H1 (cell line): ENCODE measurements around the gene CTPS1. TPM values are rescaled to one million over a fixed set of nuclear protein-coding genes. Genes with fewer than 3 reads are reported as not detected.

Experiments used
- CTCF ChIA-PET: fragments of 300-600 bp; sonication (Branson Sonifier 250); formaldehyde crosslinking; loops from one replicate; lab custom pipeline; 2021; ENCODE audit not compliant: partially characterized antibody; lab: Charles Lee
- POLR2A ChIA-PET: fragments of 300-600 bp; sonication (Branson Sonifier 250); formaldehyde crosslinking; loops from one replicate; lab custom pipeline; 2021; ENCODE audit warnings: inconsistent platforms; ENCODE audit not compliant: partially characterized antibody; lab: Charles Lee
- DNase-seq, 2 experiments: peaks; one replicate each; pipeline versions ENCODE4 v3.0.0 to v3.0.0-alpha.2; 2010 to 2022; ENCODE audit warnings: low spot score in 2 of 2, low read depth in 1 of 2, mixed read lengths in 1 of 2
- FAIRE-seq: peaks from 2 replicates; lab custom pipeline; 2011; peaks lifted over from hg19 to GRCh38; lab: Jason Lieb, UNC
- H2AFZ ChIP-seq: 2 replicates; pipeline ENCODE4 v1.8.1; 2012; ENCODE audit warnings: low read length, inconsistent platforms
- H2AK5ac ChIP-seq: 2 replicates; pipeline ENCODE4 v1.6.1; 2013; ENCODE audit warnings: low read depth, low read length
- H2BK120ac ChIP-seq: replicated peaks from 2 replicates; pipeline ENCODE3; 2013; ENCODE audit warnings: low read depth, low read length, inconsistent platforms
- H2BK12ac ChIP-seq: 2 replicates; pipeline ENCODE4 v1.6.1; 2013; ENCODE audit warnings: low read depth, low read length
- H2BK15ac ChIP-seq: 2 replicates; pipeline ENCODE4 v1.6.1; 2013; ENCODE audit warnings: low read length
- H2BK20ac ChIP-seq: 2 replicates; pipeline ENCODE4 v1.6.1; 2013; ENCODE audit warnings: low read length
- H2BK5ac ChIP-seq: 2 replicates; pipeline ENCODE4 v1.6.1; 2013; ENCODE audit warnings: low read depth, low read length
- H3K14ac ChIP-seq: 2 replicates; pipeline ENCODE4 v1.6.1; 2013; ENCODE audit warnings: inconsistent platforms; ENCODE audit not compliant: insufficient read length
- H3K18ac ChIP-seq: 2 replicates; pipeline ENCODE4 v1.6.1; 2013; ENCODE audit warnings: low read length; ENCODE audit errors: extremely low read depth
- H3K23ac ChIP-seq: 2 replicates; pipeline ENCODE4 v1.6.1; 2013; ENCODE audit warnings: inconsistent platforms; ENCODE audit not compliant: insufficient read length
- H3K23me2 ChIP-seq: 2 replicates; pipeline ENCODE4 v1.6.1; 2013; ENCODE audit warnings: low read depth, low read length
- H3K27ac ChIP-seq: 2 replicates; pipeline ENCODE4 v1.6.1; 2011; ENCODE audit warnings: low read depth, low read length, inconsistent platforms
- H3K27me3 ChIP-seq, 4 experiments: replicated peaks in 1 of 4; 1 replicate in 1 of 4; 2 replicates in 3 of 4; pipeline versions ENCODE4 v1.6.1 to v1.8.1; 2011 to 2013; ENCODE audit warnings: low read length in 3 of 4, mild to moderate bottlenecking in 3 of 4, inconsistent platforms in 2 of 4, mixed read lengths in 2 of 4, moderate library complexity in 1 of 4; ENCODE audit not compliant: control insufficient read depth in 3 of 4, insufficient read depth in 3 of 4; ENCODE audit errors: extremely low read depth in 1 of 4
- H3K36me3 ChIP-seq, 4 experiments: 2 replicates each; pipeline versions ENCODE4 v1.6.1 to v1.8.1; 2011 to 2013; ENCODE audit warnings: mild to moderate bottlenecking in 4 of 4, low read length in 3 of 4, moderate library complexity in 2 of 4, control low read depth in 1 of 4, inconsistent platforms in 1 of 4; ENCODE audit not compliant: insufficient read depth in 4 of 4, control insufficient read depth in 2 of 4
- H3K4ac ChIP-seq: replicated peaks from 2 replicates; pipeline ENCODE3; 2013; ENCODE audit warnings: low read length, low read depth, mixed read lengths, inconsistent platforms; ENCODE audit not compliant: insufficient read length
- H3K4me1 ChIP-seq, 4 experiments: replicated peaks in 1 of 4; 1 replicate in 1 of 4; 2 replicates in 3 of 4; pipeline versions ENCODE4 v1.6.1 to v1.8.1; 2011 to 2013; ENCODE audit warnings: low read length in 3 of 4, inconsistent platforms in 2 of 4, mixed read lengths in 1 of 4; ENCODE audit not compliant: insufficient read depth in 4 of 4, control insufficient read depth in 3 of 4
- H3K4me2 ChIP-seq, 2 experiments: 2 replicates each; pipeline versions ENCODE4 v1.6.1 to v1.8.1; 2011 to 2013; ENCODE audit warnings: low read depth in 2 of 2, low read length in 2 of 2, control low read depth in 1 of 2, inconsistent platforms in 1 of 2, mild to moderate bottlenecking in 1 of 2; ENCODE audit not compliant: insufficient read depth in 1 of 2
- H3K4me3 ChIP-seq, 4 experiments: fragments of 200-600, 300-600 bp in 1 of 4; sonication (generic), shearing (Covaris generic), sonication (Bioruptor Twin) in 1 of 4; 2 replicates each; pipeline versions ENCODE4 v1.5.1 to v1.8.1; 2011 to 2016; ENCODE audit warnings: low read length in 4 of 4, low read depth in 3 of 4, control low read depth in 2 of 4, inconsistent platforms in 2 of 4, mild to moderate bottlenecking in 2 of 4, mixed read lengths in 1 of 4, moderate library complexity in 1 of 4; ENCODE audit not compliant: insufficient read depth in 2 of 4; ENCODE audit errors: extremely low read depth in 1 of 4
- H3K56ac ChIP-seq: replicated peaks from 2 replicates; pipeline ENCODE3; 2013; ENCODE audit warnings: low read depth, mild to moderate bottlenecking, mixed read lengths, low read length, inconsistent platforms; ENCODE audit not compliant: insufficient read length
- H3K79me1 ChIP-seq: 2 replicates; pipeline ENCODE4 v1.6.1; 2013; ENCODE audit warnings: low read depth, low read length, control low read depth
- H3K79me2 ChIP-seq, 2 experiments: 2 replicates each; pipeline versions ENCODE4 v1.6.1 to v1.8.1; 2012 to 2013; ENCODE audit warnings: low read length in 2 of 2, mild to moderate bottlenecking in 2 of 2, inconsistent platforms in 1 of 2; ENCODE audit not compliant: insufficient read depth in 2 of 2, control insufficient read depth in 1 of 2
- H3K9ac ChIP-seq, 4 experiments: replicated peaks in 1 of 4; 1 replicate in 1 of 4; 2 replicates in 3 of 4; pipeline versions ENCODE4 v1.6.1 to v1.8.1; 2011 to 2013; ENCODE audit warnings: low read depth in 3 of 4, low read length in 3 of 4, control low read depth in 2 of 4, mild to moderate bottlenecking in 2 of 4, moderate library complexity in 2 of 4, inconsistent platforms in 1 of 4; ENCODE audit errors: extremely low read depth in 1 of 4
- H3K9me3 ChIP-seq, 2 experiments: 2 replicates each; pipeline versions ENCODE4 v1.6.1 to v1.8.1; 2012 to 2013; ENCODE audit warnings: mild to moderate bottlenecking in 2 of 2, moderate library complexity in 2 of 2, control low read depth in 1 of 2, inconsistent platforms in 1 of 2, low read depth in 1 of 2, low read length in 1 of 2, mixed read lengths in 1 of 2; ENCODE audit not compliant: insufficient read depth in 2 of 2
- H4K20me1 ChIP-seq, 2 experiments: replicated peaks in 1 of 2; 2 replicates each; pipeline versions ENCODE3 to v1.8.1; 2011 to 2013; ENCODE audit warnings: inconsistent platforms in 2 of 2, low read length in 2 of 2, mild to moderate bottlenecking in 1 of 2; ENCODE audit not compliant: insufficient read depth in 2 of 2, control insufficient read depth in 1 of 2
- H4K5ac ChIP-seq: 2 replicates; pipeline ENCODE4 v1.6.1; 2013; ENCODE audit warnings: low read length, low read depth, mixed read lengths, inconsistent platforms; ENCODE audit not compliant: insufficient read length
- H4K8ac ChIP-seq: 2 replicates; pipeline ENCODE4 v1.8.0; 2013; ENCODE audit warnings: mild to moderate bottlenecking, moderate library complexity, low read length, inconsistent platforms; ENCODE audit not compliant: insufficient read depth; ENCODE audit errors: extremely low read depth
- H4K91ac ChIP-seq: replicated peaks from 2 replicates; pipeline ENCODE3; 2013; ENCODE audit warnings: low read length, mixed read lengths, inconsistent platforms; ENCODE audit not compliant: insufficient read length
- NANOG ChIP-seq: IDR thresholded peaks from 2 replicates; pipeline ENCODE4 v1.6.1; 2011; ENCODE audit warnings: low read length, low read depth, mild to moderate bottlenecking, inconsistent platforms; ENCODE audit not compliant: insufficient read depth, poor library complexity, severe bottlenecking
- SAP30 ChIP-seq: fragments of 300-600 bp; sonication (generic); IDR thresholded peaks from 2 replicates; pipeline ENCODE4 v1.7.1; 2012; ENCODE audit warnings: low read length, moderate library complexity, mild to moderate bottlenecking, inconsistent platforms; ENCODE audit not compliant: insufficient read depth, insufficient replicate concordance
- SIRT6 ChIP-seq: IDR thresholded peaks from one replicate; pipeline ENCODE4 v1.7.1; 2012; ENCODE audit warnings: low read length, inconsistent platforms
- TEAD4 ChIP-seq: IDR thresholded peaks from 2 replicates; pipeline ENCODE4 v1.6.1; 2012; ENCODE audit warnings: low read depth, low read length, inconsistent platforms, mixed read lengths
- WGBS, 2 experiments: shearing (Covaris generic) in 1 of 2; methylation state at CpG; one replicate each; pipeline versions ENCODE4 v1.1.6 to v1.1.7; 2013 to 2015; ENCODE audit warnings: low lambda C conversion rate in 2 of 2, mixed read lengths in 2 of 2, inconsistent platforms in 1 of 2, low coverage in 1 of 2, missing lambda C conversion rate in 1 of 2; ENCODE audit not compliant: insufficient replicate concordance in 2 of 2, insufficient coverage in 1 of 2, insufficient read length in 1 of 2; ENCODE audit errors: extremely low coverage in 1 of 2, missing lambda C conversion rate in 1 of 2; 5-methylcytosine and 5-hydroxymethylcytosine counted together
- polyA plus RNA-seq, 7 experiments: library from polyadenylated mRNA; depleted of rRNA in 3 of 7; stranded (reverse) in 5 of 7; unstranded in 2 of 7; fragments of >200 nt in 5 of 7; fragments of 200-250 nt in 2 of 7; gene quantifications; 1 replicate in 5 of 7; 2 replicates in 1 of 7; 4 replicates in 1 of 7; pipeline versions ENCODE4 v1.2.1 to v1.2.3, GENCODE V29; 2011 to 2013; ENCODE audit warnings: missing spikeins in 2 of 7, mixed read lengths in 2 of 7
- total RNA-seq: library from RNA; stranded (reverse); fragmentation: NEBNext Ultra II Directional; extraction: Animal tissue kit (Norgen Biotek cat#: 25700); gene quantifications from 2 replicates; pipeline ENCODE4 v1.2.1, GENCODE V29; 2021

The CTPS1 gene
- total and polyA plus RNA-seq, 2 of the 8 experiments (the other 6 are each of a cell fraction or from before 2014, with no cell fraction given): 35.5 to 103 TPM

DNA sequence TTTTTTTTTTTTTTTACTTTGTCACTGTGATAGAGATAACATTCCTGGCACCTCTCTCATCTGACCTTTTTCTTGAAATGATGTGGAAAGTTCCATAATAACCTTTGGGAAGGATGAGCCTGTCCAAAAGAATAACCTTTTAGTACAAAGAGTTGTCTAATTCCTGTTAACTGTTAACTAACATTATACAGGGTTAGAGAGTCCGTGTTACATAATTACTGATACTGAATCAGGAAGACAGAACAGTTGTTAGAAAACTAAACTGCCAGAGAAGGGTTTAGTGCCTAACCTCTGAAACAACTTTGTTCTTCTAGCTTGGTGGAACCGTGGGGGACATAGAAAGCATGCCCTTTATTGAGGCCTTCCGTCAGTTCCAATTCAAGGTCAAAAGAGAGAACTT, 8.8 kb downstream of the CTPS1 start:
- Histone ChIP-seq H2BK12ac (no peak overlapping the region), H2BK120ac (no peak overlapping the region), H3K9me3 (no peaks in the 10 kb centered on the region), H3K79me2 (peaks cover 0 to 28% of the 10 kb centered on the region in 2 experiments; a peak in 2 of 4 replicates), H2BK20ac (no peak overlapping the region), H3K14ac (no peak overlapping the region), H3K4ac (no peak overlapping the region), H4K8ac (no peak overlapping the region), H2AK5ac (no peak overlapping the region), H2BK15ac (no peak overlapping the region), H2BK5ac (no peak overlapping the region), H3K36me3 (peaks cover 60 to 99% (median 91%) of the 10 kb centered on the region in 4 experiments), H2AFZ (no peak overlapping the region), H3K27me3 (no peaks in the 10 kb centered on the region), H3K4me1 (no peaks in the 10 kb centered on the region), H3K4me3 (no peak overlapping the region), H3K18ac (no peak overlapping the region), H3K56ac (no peak overlapping the region), H3K23ac (no peak overlapping the region), H3K9ac (no peak overlapping the region), H3K23me2 (0 out of 2 replicates have a peak, but pooled peaks cover 2% of the 10 kb centered on the region), H3K27ac (no peak overlapping the region), H4K20me1 (peaks cover 7 to 18% of the 10 kb centered on the region in 2 experiments), H3K4me2 (no peak overlapping the region), H4K5ac (no peak overlapping the region), H3K79me1 (no peaks in the 10 kb centered on the region; the same call in 1 of the 2 replicates), H4K91ac (no peak overlapping the region)
- TF ChIP-seq NANOG (no peak), TEAD4 (no peak), SAP30 (no peak), SIRT6 (no peak)
- CTCF ChIA-PET: no interaction called here
- FAIRE-seq (no peak), DNase-seq (no peak)
- POLR2A ChIA-PET: interaction anchor here (0.6 to 9.6 kb wide), 3 partner anchors 8 to 217 kb away, joined by 3 to 49 read pairs (median 4); no protein-coding TSS in a partner anchor
- WGBS, 2 experiments: 92% methylated on average over 3 of the region's 3 CpGs; no CpG with 5 or more reads in 1 of the 2 experiments
